GM18909 (cell line): Measurements from ENCODE around the gene SLC25A11.

Experiments
- ATAC-seq: cut with Tn5 transposase; IDR thresholded peaks from one replicate; pipeline ENCODE4 v1.9.1; 2021; ENCODE audit warnings: mild to moderate bottlenecking; ENCODE audit not compliant: unreplicated experiment, poor library complexity

The SLC25A11 gene, protein sequence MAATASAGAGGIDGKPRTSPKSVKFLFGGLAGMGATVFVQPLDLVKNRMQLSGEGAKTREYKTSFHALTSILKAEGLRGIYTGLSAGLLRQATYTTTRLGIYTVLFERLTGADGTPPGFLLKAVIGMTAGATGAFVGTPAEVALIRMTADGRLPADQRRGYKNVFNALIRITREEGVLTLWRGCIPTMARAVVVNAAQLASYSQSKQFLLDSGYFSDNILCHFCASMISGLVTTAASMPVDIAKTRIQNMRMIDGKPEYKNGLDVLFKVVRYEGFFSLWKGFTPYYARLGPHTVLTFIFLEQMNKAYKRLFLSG

DNA sequence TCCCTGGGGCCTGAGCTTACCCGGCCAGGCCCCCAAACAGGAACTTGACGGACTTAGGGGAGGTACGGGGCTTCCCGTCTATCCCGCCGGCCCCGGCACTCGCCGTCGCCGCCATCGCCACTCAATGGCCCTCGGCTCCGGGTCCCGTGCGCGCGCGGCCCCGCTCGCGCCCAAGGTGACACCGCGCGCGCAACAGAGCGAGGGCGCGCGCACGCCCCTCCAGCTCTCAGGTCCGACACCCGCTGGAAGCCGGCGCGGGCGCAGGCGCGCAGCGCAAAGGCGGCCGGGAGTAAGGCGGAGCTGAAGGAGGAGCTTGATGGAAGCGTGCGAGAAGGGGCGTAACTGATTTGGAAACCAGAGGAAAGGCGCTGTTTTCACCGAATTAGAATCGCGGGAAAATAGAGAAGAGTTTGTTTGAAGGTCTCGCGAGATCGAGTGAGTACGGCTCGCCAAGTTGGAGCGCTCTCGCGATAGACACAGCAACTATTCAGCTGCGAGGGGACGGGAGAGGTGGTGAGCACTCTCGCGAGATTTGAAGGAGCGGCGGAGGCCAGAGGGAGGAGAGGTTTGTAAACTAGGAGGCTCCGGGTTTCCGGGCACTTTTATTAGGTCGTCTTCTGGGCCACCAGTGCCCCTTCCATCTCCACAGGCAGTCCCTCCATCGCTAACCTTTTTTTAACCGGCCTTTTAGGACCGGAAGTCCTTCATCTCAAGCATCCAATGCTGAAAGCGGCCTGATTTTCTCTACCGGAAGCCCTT is at the start of gene SLC25A11, which contains the start of gene RNF167:
Gene SLC25A11, minus strand, starts transcription at position 251 of the 759 bp plus-strand sequence. Its CDS starts 136 bp downstream, at position 115.
Gene RNF167, plus strand, starts transcription at position 473 of the 759 bp plus-strand sequence. CDS start 642 bp downstream, outside the sequence.
- peak; percentile 80 for ATAC-seq

DNA sequence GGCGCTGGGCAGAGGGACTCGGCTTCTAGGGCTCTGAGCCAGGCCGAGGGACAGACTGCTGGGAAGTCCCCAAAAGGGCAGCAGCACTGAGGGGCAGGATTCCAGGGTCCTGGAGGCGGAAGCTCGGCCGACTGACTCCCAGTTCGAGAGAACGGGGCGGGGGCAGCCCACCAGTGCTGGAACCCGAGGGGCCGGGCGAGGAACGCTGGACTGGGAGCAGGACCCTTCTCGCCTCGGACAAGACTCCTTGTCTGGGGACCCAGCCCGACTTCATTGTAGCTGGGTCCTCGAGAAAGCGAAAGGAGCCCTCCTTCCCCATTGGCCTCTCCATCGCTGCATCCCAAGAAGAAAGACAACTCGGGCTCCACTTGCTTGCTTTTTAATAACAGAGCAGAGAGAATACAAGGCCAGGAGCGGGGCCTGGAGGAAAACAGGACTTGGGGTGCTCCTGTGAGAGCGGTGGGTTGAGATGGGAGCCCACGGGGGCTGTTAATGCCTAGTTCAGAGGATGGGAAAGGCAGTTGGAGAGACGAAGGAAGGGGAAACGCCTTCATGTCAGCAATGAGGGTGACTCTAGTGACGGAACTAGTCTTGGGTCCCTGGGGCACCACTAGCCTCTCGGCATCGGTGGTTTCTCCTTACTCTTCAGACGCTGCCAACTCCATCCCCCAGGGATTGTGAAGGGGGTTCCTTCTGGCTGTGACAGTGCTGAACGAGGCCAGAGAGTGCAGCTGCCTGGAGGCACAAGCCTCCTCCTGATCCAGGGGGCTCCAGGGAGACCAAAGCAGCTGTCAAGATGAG is 48.1 kb upstream of the SLC25A11 start:
- peak; percentile 18 for ATAC-seq

DNA sequence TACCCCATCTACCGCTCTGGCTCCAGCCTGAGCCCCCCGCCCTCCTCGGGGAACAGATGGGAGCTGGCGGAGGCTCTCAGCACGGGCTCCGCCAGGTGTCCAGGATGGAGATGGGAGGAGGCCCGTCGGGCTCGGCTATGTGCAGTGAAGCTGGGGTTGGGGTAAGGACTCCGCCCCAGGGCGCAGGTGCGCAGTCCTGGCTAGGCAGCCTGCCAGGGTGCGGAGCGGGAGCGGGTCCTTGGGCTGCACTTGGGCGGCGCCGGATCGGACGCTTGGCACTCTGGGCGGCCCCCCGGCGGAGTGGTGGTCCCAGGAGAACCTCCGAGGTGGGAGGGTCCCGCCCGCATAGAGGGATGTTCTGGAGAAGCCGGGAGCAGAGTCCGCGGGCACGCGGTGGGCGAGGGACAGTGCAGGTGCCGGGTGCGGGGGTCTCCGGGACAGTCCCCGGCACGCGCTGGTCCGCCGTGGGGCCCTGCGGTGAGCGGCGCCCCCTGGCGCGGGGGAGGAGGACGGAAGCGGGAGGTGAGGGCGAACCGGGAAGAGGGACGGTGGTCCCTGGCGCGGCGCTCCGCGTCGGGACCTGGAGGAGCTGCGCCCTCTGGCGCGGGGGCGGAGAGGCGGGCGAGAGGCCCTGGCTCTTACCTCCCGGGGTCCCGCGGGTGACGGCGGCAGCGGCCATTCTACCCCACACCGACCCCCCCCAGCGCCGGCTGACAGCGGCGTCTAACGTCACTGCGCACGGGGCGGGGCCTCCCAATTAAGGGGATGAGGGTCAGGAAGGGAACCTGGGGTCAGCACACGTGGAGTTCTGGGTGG is 47.3 kb upstream of the SLC25A11 start, which contains the start of gene CAMTA2:
Gene CAMTA2, minus strand, starts transcription at position 725 of the 816 bp plus-strand sequence. CDS start 1,453 bp downstream, outside the sequence.
- ATAC-seq, result peak; percentile 67

DNA sequence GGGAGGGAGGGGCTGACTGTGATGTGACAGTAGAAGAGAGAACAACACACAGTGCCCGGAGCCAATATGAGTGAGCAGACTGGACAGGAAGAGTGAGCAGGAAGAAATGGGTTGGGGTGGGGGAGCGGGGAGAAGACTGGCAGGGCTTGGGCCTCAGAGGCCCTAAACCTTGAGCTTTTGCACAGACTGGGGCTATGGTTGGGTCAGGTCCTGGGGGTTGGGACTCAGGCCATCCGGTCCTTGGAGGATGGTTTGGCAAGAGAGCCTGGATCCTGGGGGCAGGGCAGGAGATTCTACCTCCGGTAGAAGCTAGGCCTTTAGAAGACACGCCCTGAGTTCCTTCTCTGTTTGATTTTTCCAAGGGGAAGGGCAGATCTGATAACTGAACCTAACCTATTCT is 46.6 kb upstream of the SLC25A11 start:
- no peak for ATAC-seq

DNA sequence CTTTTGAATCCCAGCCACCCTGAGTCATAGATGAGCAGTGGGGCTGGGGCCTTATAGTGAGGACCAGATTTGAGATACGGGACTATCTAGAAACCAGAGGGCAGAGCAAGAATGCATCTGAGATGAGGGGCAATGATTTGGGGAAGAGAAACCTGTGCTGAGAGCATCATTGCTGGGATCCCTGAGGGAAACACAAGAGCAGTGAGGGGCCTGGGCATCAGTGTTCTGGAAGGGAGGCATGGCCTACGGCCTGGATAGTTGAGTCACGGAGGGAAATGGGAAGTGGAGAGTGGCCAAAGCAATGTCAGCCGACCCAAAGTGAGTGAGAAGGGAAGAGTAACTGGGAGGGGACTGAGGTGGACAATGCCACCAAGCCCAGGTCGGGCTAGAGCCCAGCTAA is 42.5 kb upstream of the SLC25A11 start:
- no peak for ATAC-seq

DNA sequence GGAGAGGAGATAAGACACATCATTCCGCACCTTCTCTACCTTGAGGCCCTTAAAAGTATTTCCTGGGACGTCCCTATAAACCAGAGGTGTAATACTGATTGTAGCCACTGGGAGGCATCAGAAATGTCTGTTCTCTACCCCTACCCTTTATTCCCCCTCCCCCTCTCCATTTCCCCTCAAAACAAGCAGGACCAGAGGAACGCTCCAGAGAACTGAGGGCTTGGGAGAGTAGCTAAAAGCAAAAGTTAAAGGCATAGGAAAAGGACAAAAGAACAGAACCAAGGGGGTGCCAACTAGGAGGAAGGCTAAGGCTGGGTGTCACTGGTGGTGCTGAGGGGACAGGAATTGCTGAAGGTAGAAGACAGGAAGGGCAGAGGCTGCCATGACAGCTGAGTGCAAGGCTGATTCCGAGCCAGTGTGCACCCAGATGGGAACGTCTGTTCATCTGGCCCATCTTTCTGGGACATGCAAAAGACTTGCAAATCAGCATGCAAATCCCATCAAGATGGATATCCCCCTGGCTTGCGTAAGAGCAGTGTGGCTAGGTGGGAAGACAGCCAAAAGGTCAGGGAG is 40.9 kb upstream of the SLC25A11 start:
- no peak for ATAC-seq

DNA sequence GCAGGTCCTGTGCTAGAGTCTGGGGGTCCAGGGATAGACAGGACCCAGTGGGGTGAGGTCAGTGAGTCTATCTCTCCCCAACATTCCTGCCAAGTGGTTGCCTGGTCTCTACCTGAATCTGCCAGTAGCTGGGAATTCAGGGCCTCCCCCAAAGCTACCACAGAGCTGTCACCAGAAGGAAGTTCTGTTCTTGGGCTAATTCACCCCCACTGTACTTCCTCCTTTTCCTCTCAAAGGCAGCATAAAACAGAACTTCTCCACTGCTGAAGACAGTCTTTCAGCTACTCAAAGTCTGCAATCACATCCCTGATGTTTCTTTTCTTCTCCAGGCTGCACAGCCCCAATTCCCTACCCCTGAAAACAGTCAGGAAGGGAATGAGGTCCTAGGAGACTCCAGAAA is 38.9 kb upstream of the SLC25A11 start:
- ATAC-seq, result no peak

DNA sequence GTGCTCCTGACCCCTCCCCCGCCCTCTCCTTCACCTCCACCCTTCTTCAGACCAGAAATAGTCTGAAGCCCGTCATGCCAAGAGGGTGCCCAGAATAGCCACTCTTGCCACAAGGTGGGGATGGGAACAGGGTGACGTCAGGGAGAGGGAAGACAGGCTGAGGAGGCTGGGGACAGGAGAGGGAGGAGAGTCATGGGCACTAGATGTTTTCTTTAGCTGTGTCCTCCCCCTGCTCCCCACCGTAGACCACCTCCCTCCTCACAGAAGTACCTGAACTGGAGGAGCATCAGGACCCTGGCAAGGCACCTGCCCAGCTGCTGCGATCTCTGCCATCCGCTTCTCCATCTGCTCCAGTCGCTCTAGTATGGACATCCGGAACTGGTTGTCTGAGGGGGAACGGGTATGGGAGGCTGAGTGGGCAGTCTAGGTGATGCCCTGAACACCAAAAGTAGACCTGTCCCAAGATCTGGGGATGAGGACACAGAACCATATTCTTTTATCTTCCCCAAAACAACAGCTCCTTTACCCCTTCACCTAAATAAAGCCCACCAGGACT is 34.3 kb upstream of the SLC25A11 start:
- no peak for ATAC-seq

DNA sequence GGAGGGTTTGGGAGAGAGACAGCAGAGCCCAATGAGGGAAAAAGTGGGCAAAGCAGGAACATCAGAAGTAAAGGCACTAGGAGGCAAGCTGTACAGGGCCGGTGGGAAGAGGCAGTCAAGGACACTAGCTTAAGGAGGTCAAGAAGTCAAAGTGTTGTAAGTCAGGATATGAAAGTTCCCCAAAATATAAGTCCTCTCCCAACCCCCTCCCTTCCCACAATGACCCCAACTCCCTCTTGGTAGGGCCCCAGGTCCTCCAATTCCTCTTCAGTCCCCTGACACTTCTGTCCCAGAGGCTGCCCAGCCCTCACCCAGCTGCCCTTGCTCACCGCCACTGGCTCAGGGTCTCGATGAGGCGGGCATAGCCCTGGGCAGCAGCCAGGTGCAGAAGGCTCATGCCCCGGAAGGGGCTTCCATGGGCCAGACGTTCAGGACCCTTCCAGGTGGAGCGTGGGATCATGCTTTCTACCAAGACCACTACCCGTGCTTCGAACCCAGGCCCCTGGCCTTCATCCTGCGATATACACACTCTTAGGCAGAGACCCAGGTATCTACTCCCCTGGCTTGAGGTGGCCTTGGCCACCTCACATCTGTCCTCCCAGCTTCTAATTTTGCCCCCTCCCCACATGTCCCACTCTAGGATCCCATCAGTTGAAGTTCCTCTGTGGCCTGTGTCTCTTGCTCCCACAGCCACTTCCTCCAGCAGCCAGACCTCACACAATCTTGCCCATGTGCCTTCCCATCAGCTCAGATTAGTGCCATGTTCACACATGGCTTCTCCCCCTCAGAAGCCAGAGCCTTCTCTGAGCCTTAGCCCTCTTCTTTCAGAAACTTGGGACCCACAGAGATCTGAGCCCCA is 33.6 kb upstream of the SLC25A11 start:
- no peak for ATAC-seq

DNA sequence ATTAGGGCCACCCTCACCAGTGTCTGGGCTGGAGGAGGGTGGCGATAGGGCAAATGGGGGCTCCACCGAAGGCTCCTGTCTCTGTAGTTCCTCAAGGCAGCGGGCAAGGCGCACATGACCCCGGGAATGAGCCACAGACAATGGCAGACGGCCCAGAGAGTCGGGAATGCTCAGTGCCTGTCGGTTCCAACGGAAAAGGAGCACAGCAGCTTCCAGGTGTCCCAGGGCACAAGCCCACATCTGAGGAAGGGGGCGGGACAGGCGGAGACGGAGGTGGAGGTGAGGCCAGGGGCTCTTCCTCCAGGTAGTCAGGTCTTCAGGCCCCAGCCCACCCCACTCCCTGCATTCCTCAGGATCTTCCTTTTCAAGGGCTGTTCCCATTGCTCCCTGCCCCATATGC is 32.9 kb upstream of the SLC25A11 start:
- ATAC-seq, result no peak

DNA sequence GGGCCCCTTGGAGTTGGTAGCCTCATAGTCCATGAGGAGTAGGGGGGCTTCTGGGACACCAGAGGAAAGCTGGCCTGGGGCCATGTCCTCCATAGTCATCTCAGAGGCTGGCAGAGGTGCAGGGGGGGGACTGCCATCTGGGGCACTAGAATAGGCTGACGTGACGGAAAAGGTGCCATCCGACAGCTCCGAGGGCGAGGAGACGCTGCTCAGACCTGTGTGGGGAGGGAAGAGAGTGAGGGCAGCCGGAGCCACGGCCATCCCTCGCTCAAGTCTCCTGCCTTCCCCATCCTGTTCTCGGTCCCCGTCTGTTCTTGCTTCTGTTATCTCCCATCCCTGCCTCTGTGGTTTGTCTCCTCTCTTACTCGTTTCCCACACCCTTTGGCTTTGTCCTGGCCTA is 32.5 kb upstream of the SLC25A11 start:
- no peak for ATAC-seq

DNA sequence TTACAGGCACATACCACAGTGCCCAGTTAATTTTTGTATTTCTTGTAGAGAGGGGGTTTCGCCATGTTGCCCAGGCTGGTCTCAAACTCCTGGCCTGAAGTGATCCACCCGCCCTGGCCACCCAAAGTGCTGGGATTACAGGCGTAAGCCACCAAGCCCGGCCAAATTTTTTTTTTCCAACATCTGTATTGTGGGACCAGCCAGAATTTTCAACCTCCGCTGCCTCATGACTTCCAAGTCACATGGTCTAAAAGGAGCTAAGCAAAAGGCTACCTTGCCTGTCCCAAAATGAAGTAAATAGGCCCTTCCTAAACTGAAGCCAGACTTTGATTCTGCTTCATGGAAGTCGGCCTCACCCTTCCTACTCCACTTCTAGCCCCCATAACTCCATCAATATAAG is 32.0 kb upstream of the SLC25A11 start:
- ATAC-seq, result no peak

DNA sequence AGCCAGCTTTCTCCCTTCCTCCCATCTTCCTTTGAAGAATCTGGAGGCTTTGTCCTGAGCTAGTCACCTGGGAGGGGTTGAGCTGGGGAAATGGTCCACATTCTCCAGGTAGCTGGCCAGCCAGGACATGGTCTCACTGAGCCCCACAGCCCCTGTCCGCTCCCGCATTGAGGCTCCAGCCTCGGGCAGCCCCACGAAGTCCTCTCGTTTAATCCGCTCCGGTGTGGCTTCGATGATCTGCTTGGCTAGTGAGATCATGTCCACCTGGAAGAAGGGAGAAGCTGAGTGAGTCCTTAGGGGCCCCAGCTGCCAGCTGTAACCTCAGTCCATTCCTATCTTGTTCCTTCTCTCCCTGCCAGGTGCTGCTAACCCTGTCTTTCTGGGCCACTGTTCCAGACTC is 30.4 kb upstream of the SLC25A11 start:
- no peak for ATAC-seq

DNA sequence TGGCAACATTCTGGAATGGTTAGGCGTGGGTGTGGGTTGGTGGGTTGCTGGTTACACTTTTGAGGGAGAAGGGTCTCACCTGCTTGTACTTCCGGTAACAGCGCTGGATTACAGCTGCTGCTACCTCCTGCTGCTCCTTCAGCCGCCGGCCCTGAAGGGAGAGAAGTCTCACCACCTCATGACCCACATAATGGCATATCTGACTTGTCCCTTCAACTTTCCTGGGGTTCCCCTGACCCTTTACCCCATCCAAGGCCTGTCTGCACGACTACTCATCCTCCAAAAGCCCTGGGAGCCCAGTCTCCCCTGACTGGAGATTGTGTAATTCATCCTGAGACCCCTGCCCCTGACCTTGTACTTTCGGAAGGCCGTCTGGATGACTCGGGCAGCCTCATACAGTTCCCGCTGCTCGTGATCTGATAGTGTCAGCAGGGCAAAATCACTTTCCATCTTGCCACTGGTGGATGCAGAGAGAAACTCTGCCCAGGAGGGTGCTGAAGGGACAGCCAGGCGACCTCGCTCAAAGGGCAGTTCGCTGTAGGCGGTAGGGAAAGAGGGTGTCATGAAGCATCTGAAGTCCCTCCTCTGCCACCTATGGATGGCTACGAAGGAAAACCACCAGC is 29.8 kb upstream of the SLC25A11 start:
- no peak for ATAC-seq

DNA sequence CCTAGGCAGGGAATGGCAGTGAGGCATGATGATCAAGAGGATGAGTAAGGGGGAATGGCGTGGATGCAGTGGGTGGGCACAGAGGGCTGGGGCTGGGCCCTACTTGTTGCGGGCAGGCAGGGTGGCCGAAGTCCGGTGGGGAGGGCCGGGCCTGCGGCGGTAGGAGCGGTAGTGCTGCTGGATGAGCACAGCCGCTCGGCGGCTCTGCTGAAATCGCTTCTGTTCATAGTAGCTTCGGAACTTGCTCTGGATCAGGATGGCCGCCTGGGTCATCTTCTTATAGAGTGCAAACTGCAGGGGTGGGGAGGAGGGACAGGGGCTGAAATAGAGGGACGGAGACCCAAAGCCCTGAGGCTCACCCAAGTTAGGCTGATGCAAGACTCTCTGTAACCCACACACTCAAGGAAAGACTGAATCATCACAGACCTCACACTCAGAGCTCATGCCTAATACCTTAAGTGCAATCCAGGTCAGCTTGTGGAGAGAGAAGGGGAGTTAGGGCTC is 29.3 kb upstream of the SLC25A11 start:
- ATAC-seq, result no peak

DNA sequence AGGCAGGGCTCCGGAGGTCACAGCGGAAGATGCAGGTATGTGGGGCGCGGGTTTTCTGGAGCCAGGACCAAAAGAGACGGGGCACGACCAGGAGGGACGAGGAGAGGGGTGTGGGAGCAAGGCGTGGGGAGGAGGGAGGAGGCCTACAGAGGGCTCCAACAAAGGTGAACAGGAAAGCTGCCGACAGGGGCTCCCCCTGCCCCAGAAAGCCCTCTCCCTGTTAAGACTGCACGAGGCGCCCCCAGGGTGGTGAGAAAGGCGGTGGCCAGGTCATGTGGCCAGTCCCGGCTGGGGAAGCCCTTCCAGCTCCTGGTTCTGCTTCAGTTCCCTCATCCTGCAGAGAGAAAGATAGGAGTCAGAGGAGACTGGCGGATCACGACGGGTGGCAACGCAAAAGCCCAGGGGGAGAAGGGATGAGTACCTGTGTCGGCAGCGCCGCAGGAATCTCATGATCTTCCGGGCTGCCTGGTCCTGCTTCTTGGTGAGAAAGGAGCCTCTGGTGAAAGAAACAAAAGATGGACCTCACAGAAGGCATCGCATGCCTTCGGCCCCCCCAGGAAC is 28.7 kb upstream of the SLC25A11 start:
- no peak for ATAC-seq
